SK-N-SH (cell line): ENCODE data around the gene CATSPER4. TPM values are rescaled to one million over a fixed set of nuclear protein-coding genes. Genes with fewer than 3 reads are reported as not detected.

Experiments
- CTCF ChIA-PET: fragments of 300-600, 350-600 bp; formaldehyde crosslinking; extraction: SDS; loops from one replicate; lab custom pipeline; 2021; lab: Yijun Ruan, JAX
- POLR2A ChIA-PET: fragments of 350-600 bp; sonication (Branson Sonifier 250); formaldehyde crosslinking; extraction: SDS; loops from one replicate; lab custom pipeline; 2020; ENCODE audit warnings: antibody characterized with exemption, inconsistent platforms; lab: Yijun Ruan, JAX
- DNase-seq: peaks from one replicate; pipeline ENCODE4 v3.0.0; 2012
- H2AFZ ChIP-seq: fragments of 200-600 bp; sonication (generic); 2 replicates; pipeline ENCODE4 v1.8.1; 2016; ENCODE audit warnings: antibody characterized with exemption, mild to moderate bottlenecking, low read depth
- H3F3A ChIP-seq: fragments of 200-600 bp; sonication (generic); replicated peaks from 2 replicates; pipeline ENCODE3; 2016; ENCODE audit warnings: antibody characterized with exemption, mild to moderate bottlenecking; ENCODE audit not compliant: insufficient read depth
- H3K27ac ChIP-seq, 2 experiments: fragments of 200-500 bp in 1 of 2; fragments of 200-600 bp in 1 of 2; sonication (Bioruptor generic) in 1 of 2; sonication (generic), shearing (Covaris generic) in 1 of 2; 2 replicates each; pipeline versions ENCODE4 v1.5.1 to v1.6.1; 2014 to 2016; ENCODE audit warnings: low read depth in 2 of 2, inconsistent platforms in 1 of 2, low read length in 1 of 2, mild to moderate bottlenecking in 1 of 2, mixed read lengths in 1 of 2
- H3K27me3 ChIP-seq: fragments of 200-600 bp; sonication (generic), shearing (Covaris generic); 2 replicates; pipeline ENCODE4 v1.6.1; 2016; ENCODE audit warnings: mixed run types; ENCODE audit not compliant: insufficient read depth
- H3K36me3 ChIP-seq, 2 experiments: fragments of 200-500 bp in 1 of 2; fragments of 200-600 bp in 1 of 2; sonication (Bioruptor generic) in 1 of 2; sonication (generic) in 1 of 2; replicated peaks in 1 of 2; 2 replicates each; pipeline versions ENCODE3 to v1.5.1; 2014 to 2016; ENCODE audit warnings: low read length in 1 of 2, mild to moderate bottlenecking in 1 of 2; ENCODE audit not compliant: insufficient read depth in 2 of 2, control insufficient read depth in 1 of 2
- H3K4me1 ChIP-seq, 2 experiments: fragments of 200-500 bp in 1 of 2; fragments of 200-600 bp in 1 of 2; sonication (Bioruptor generic) in 1 of 2; sonication (generic), shearing (Covaris generic) in 1 of 2; 2 replicates each; pipeline versions ENCODE4 v1.5.1 to v1.6.1; 2014 to 2016; ENCODE audit warnings: low read depth in 1 of 2, low read length in 1 of 2, mixed run types in 1 of 2; ENCODE audit not compliant: insufficient read depth in 2 of 2, control insufficient read depth in 1 of 2
- H3K4me2 ChIP-seq: fragments of 200-600 bp; sonication (generic), shearing (Covaris generic); 2 replicates; pipeline ENCODE4 v1.6.1; 2017; ENCODE audit warnings: mixed run types
- H3K4me3 ChIP-seq, 2 experiments: fragments of 200-500 bp in 1 of 2; fragments of 200-600 bp in 1 of 2; sonication (Bioruptor generic) in 1 of 2; sonication (generic), shearing (Covaris generic) in 1 of 2; 2 replicates each; pipeline versions ENCODE4 v1.5.1 to v1.8.1; 2014 to 2016; ENCODE audit warnings: low read depth in 2 of 2, inconsistent platforms in 1 of 2, low read length in 1 of 2, mild to moderate bottlenecking in 1 of 2, mixed read lengths in 1 of 2, moderate library complexity in 1 of 2
- H3K79me2 ChIP-seq: fragments of 200-600 bp; sonication (generic); 2 replicates; pipeline ENCODE4 v1.8.1; 2017; ENCODE audit warnings: mild to moderate bottlenecking; ENCODE audit not compliant: insufficient read depth
- H3K9ac ChIP-seq: fragments of 200-600 bp; sonication (generic); 2 replicates; pipeline ENCODE4 v1.6.1; 2017; ENCODE audit warnings: mixed run types
- H3K9me2 ChIP-seq: fragments of 200-600 bp; sonication (generic); 2 replicates; pipeline ENCODE4 v1.6.1; 2017; ENCODE audit warnings: mixed run types
- H3K9me3 ChIP-seq: fragments of 200-600 bp; sonication (generic); 2 replicates; pipeline ENCODE4 v1.6.1; 2017; ENCODE audit warnings: mixed run types, mild to moderate bottlenecking, moderate library complexity
- H4K20me1 ChIP-seq: fragments of 200-600 bp; sonication (generic); 2 replicates; pipeline ENCODE4 v1.6.1; 2017; ENCODE audit warnings: mild to moderate bottlenecking, mixed run types; ENCODE audit not compliant: insufficient read depth
- CHD2 ChIP-seq: fragments of 150-350 bp; IDR thresholded peaks from 2 replicates; pipeline ENCODE4 v1.6.1; 2018; ENCODE audit warnings: low read length; ENCODE audit not compliant: partially characterized antibody
- ELF1 ChIP-seq: IDR thresholded peaks from 2 replicates; pipeline ENCODE4 v1.4.0; 2012
- FOXM1 ChIP-seq: IDR thresholded peaks from 2 replicates; pipeline ENCODE4 v1.4.0; 2012; ENCODE audit warnings: low read depth, mild to moderate bottlenecking
- GABPA ChIP-seq: IDR thresholded peaks from 2 replicates; pipeline ENCODE4 v1.4.0; 2012; ENCODE audit warnings: low read depth, mild to moderate bottlenecking
- JUND ChIP-seq: IDR thresholded peaks from 2 replicates; pipeline ENCODE4 v1.4.0; 2012
- MXI1 ChIP-seq: IDR thresholded peaks from 2 replicates; pipeline ENCODE4 v1.6.1; 2012; ENCODE audit warnings: mild to moderate bottlenecking, low read depth, low read length, improper control_type of control experiment
- POLR2AphosphoS5 ChIP-seq: IDR thresholded peaks from 2 replicates; pipeline ENCODE4 v1.6.1; 2012; ENCODE audit warnings: low read depth, low read length
- RCOR1 ChIP-seq: fragments of 150-350 bp; IDR thresholded peaks from 2 replicates; pipeline ENCODE4 v1.6.1; 2017; ENCODE audit warnings: antibody characterized with exemption, low read length
- RFX5 ChIP-seq: IDR thresholded peaks from 2 replicates; pipeline ENCODE4 v1.6.1; 2012; ENCODE audit warnings: mild to moderate bottlenecking, improper control_type of control experiment, low read length
- TEAD4 ChIP-seq: IDR thresholded peaks from 2 replicates; pipeline ENCODE4 v1.4.0; 2012; ENCODE audit warnings: mild to moderate bottlenecking, borderline replicate concordance; ENCODE audit not compliant: insufficient read depth
- YY1 ChIP-seq: IDR thresholded peaks from 2 replicates; pipeline ENCODE4 v1.4.0; 2012; ENCODE audit warnings: low read depth, mild to moderate bottlenecking
- WGBS: methylation state at CpG from one replicate; pipeline ENCODE4 v1.1.6; 2017; ENCODE audit warnings: low lambda C conversion rate; 5-methylcytosine and 5-hydroxymethylcytosine counted together
- polyA plus RNA-seq, 3 experiments: library from polyadenylated mRNA; depleted of rRNA; stranded (reverse); fragments of >200 nt; gene quantifications; 2 replicates each; pipeline ENCODE4 v1.2.3, GENCODE V29; 2012
- TF ChIP-seq, protein P1 (sequence below): fragments of 150-350 bp; IDR thresholded peaks from 2 replicates; pipeline ENCODE4 v1.6.1; 2016; ENCODE audit warnings: mild to moderate bottlenecking, low read depth, low read length
- TF ChIP-seq, protein P2 (sequence below): IDR thresholded peaks from 2 replicates; pipeline ENCODE4; 2012
- TF ChIP-seq, protein P3 (sequence below): IDR thresholded peaks from 2 replicates; pipeline ENCODE4 v1.4.0; 2012; ENCODE audit warnings: low read depth, borderline replicate concordance

CATSPER4 gene
- polyA plus RNA-seq, 1 of the 3 experiments (the other 2 are of a cell fraction): not detected

DNA sequence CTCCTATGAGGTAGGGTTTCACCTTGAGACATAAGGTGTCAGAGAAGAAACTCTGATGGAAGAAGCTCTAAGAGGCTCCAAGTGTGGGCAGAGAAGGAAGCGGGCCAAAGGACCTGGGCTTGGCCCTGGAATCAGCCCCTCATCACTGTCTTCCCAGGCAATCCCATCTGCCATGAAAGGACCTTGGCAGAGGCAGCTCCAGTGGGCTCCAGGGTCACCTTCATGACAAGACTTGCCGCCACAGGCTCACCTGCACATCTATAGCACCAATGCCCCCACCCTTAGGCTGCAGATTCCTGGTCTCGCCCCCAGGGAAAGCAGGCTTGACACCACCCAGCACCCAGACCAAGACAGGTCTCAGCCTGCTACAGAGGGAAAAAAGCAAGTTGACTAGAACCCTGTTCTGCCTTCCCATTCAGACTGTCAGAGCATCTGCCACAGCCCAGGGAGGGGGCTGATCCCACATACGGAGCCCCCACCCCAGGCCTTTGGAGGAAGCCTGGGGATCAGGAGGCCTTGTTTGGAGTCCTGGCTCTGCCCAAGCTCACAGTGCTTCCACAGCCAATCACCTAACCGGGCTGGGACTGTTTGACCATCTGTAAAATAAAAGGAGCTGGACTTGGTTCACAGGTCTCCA is 32.0 kb upstream of the CATSPER4 start:
- peaks cover 6 to 33% of the 10 kb centered on the region in 2 experiments; a peak in 1 of 4 replicates for H3K4me1 ChIP-seq

More for the DNA sequence above, 32.0 kb upstream of the CATSPER4 start:
- POLR2A ChIA-PET: no interaction called here
- Histone ChIP-seq H3F3A (no peaks in the 10 kb centered on the region), H3K4me3 (peak overlapping the region in 1 of 2 experiments; percentile 43; a peak in 2 of 4 replicates), H2AFZ (peak overlapping the region; percentile 70; the same call in 1 of the 2 replicates), H3K4me2 (no peak overlapping the region)
- 82% methylated on average over 3 of the region's 5 CpGs for WGBS
- TF ChIP-seq ELF1 (no peak), RFX5 (no peak), POLR2AphosphoS5 (no peak), RCOR1 (no peak), CHD2 (no peak), YY1 (no peak), JUND (no peak), TEAD4 (no peak), FOXM1 (no peak), GABPA (no peak), MXI1 (no peak)
- TF ChIP-seq, protein P1, sequence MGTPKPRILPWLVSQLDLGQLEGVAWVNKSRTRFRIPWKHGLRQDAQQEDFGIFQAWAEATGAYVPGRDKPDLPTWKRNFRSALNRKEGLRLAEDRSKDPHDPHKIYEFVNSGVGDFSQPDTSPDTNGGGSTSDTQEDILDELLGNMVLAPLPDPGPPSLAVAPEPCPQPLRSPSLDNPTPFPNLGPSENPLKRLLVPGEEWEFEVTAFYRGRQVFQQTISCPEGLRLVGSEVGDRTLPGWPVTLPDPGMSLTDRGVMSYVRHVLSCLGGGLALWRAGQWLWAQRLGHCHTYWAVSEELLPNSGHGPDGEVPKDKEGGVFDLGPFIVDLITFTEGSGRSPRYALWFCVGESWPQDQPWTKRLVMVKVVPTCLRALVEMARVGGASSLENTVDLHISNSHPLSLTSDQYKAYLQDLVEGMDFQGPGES: no peak
- TF ChIP-seq, protein P2, sequence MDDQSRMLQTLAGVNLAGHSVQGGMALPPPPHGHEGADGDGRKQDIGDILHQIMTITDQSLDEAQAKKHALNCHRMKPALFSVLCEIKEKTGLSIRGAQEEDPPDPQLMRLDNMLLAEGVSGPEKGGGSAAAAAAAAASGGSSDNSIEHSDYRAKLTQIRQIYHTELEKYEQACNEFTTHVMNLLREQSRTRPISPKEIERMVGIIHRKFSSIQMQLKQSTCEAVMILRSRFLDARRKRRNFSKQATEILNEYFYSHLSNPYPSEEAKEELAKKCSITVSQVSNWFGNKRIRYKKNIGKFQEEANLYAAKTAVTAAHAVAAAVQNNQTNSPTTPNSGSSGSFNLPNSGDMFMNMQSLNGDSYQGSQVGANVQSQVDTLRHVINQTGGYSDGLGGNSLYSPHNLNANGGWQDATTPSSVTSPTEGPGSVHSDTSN: no peak
- TF ChIP-seq, protein P3, sequence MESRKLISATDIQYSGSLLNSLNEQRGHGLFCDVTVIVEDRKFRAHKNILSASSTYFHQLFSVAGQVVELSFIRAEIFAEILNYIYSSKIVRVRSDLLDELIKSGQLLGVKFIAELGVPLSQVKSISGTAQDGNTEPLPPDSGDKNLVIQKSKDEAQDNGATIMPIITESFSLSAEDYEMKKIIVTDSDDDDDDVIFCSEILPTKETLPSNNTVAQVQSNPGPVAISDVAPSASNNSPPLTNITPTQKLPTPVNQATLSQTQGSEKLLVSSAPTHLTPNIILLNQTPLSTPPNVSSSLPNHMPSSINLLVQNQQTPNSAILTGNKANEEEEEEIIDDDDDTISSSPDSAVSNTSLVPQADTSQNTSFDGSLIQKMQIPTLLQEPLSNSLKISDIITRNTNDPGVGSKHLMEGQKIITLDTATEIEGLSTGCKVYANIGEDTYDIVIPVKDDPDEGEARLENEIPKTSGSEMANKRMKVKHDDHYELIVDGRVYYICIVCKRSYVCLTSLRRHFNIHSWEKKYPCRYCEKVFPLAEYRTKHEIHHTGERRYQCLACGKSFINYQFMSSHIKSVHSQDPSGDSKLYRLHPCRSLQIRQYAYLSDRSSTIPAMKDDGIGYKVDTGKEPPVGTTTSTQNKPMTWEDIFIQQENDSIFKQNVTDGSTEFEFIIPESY: no peak
- TF ChIP-seq, all 33 proteins: peak for 0
- no peaks in the 10 kb centered on the region for H3K36me3 ChIP-seq
- H3K27me3 ChIP-seq: no peaks in the 10 kb centered on the region
- no peaks in the 10 kb centered on the region for H3K79me2 ChIP-seq
- no peak overlapping the region for H3K9ac ChIP-seq
- DNase-seq: no peak
- no peak overlapping the region for H3K27ac ChIP-seq
- H4K20me1 ChIP-seq: no peaks in the 10 kb centered on the region
- no peaks in the 10 kb centered on the region for H3K9me3 ChIP-seq
- CTCF ChIA-PET: interaction anchor here (0.6 to 13.7 kb wide), 7 partner anchors 12 to 440 kb away, joined by 3 to 131 read pairs (median 6); partner anchors contain the start of genes CEP85 and ZNF593
- no peaks in the 10 kb centered on the region for H3K9me2 ChIP-seq
